HG03039 (cell line): Measurements from ENCODE around the gene MZB1.
"Not testable (repeated sequence)": the region's sequence is repeated elsewhere in the genome, so short reads cannot be mapped to it uniquely, and the experiment has no call there.

ENCODE experiments used
- ATAC-seq: cut with Tn5 transposase; IDR thresholded peaks from one replicate; pipeline ENCODE4 v1.9.1; 2021; ENCODE audit warnings: mild to moderate bottlenecking, moderate library complexity; ENCODE audit not compliant: unreplicated experiment

Gene MZB1

GRCh38 chr5:139378101-139378825, 11.4 kb downstream of the MZB1 start:
- ATAC-seq, result no peak

GRCh38 chr5:139377226-139377625, 12.5 kb downstream of the MZB1 start:
- ATAC-seq, result no peak

- no peak for ATAC-seq
Observed at GRCh38 chr5:139376364-139376763, 13.3 kb downstream of the MZB1 start.

- no peak for ATAC-seq
Observed at GRCh38 chr5:139374909-139375308, 14.8 kb downstream of the MZB1 start.

GRCh38 chr5:139371482-139372435, 18.0 kb downstream of the MZB1 start:
- ATAC-seq, result no peak

- ATAC-seq, result no peak
Observed at GRCh38 chr5:139369181-139369580, 20.5 kb downstream of the MZB1 start.

GRCh38 chr5:139368613-139369012, 21.1 kb downstream of the MZB1 start:
- no peak for ATAC-seq

GRCh38 chr5:139364466-139364865, 25.2 kb downstream of the MZB1 start:
- no peak for ATAC-seq

- no peak for ATAC-seq
Observed at GRCh38 chr5:139363937-139364336, 25.8 kb downstream of the MZB1 start.

- no peak for ATAC-seq
Observed at GRCh38 chr5:139361835-139362429, 27.8 kb downstream of the MZB1 start.

GRCh38 chr5:139360384-139360783, 29.3 kb downstream of the MZB1 start:
- ATAC-seq, result no peak

GRCh38 chr5:139358064-139358463, 31.6 kb downstream of the MZB1 start:
- no peak for ATAC-seq

GRCh38 chr5:139355900-139356299, 33.8 kb downstream of the MZB1 start:
- ATAC-seq, result not testable (repeated sequence)

GRCh38 chr5:139354186-139354585, 35.5 kb downstream of the MZB1 start:
- no peak for ATAC-seq

- not testable (repeated sequence) for ATAC-seq
Observed at GRCh38 chr5:139347863-139348262, 41.9 kb downstream of the MZB1 start.

GRCh38 chr5:139345442-139345841, 44.3 kb downstream of the MZB1 start:
- not testable (repeated sequence) for ATAC-seq

GRCh38 chr5:139344177-139344576, 45.5 kb downstream of the MZB1 start:
- ATAC-seq, result no peak

- ATAC-seq, result no peak
Observed at GRCh38 chr5:139343476-139343875, 46.2 kb downstream of the MZB1 start.

GRCh38 chr5:139342423-139342723, 47.3 kb downstream of the MZB1 start:
- peak; percentile 37 for ATAC-seq

GRCh38 chr5:139341689-139342422, 47.9 kb downstream of the MZB1 start, which contains the start of gene PAIP2:
PAIP2 (plus strand) TSS chr5:139341854; CDS start chr5:139363785, 21,931 bp downstream.
- ATAC-seq, result peak; percentile 87

- ATAC-seq, result no peak
Observed at GRCh38 chr5:139341187-139341688, 48.5 kb downstream of the MZB1 start.
